C4-2B (cell line): Measurements from ENCODE around the gene COG8.

Source experiments
- ZFX ChIP-seq: fragments of 450-650 bp; IDR thresholded peaks from 2 replicates; pipeline ENCODE4 v1.6.1; 2017
- TF ChIP-seq, protein P1 (sequence below): fragments of 450-650 bp; conservative IDR thresholded peaks from 2 replicates; pipeline ENCODE4 v1.5.1; 2017; ENCODE audit warnings: mild to moderate bottlenecking

DNA sequence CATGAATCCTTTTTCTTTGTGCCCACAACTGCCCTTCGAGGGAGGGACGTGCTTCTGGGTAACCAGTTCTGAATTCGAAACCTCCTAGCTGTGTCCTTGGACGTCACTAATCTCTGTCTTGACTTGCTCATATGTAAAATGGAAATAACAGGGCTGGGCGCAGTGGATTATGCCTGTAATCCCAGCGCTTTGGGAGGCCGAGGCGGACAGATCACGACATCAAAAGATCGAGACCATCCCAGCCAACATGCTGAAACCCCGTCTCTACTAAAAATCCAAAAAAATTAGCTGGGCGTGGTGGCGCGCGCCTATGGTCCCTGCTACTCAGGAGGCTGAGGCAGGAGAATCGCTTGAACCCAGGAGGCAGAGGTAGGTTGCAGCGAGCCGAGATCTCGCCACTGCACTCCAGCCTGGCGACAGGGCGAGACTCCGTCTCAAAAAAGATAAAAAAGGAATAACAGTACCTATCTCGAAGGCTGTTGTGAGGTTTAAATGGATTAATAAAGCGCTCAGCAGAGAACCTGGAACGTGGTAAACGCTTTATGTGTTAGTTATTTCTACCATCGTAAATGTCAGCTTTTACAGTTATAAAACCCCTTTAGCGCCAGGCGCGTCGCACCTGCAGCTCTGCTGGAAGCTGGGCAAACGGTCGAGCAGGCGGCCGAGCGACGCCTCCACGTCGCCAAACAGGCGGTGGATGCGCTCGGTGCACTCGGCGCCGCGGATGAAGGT, 641 bp downstream of the COG8 start:
- TF ChIP-seq, protein P1, sequence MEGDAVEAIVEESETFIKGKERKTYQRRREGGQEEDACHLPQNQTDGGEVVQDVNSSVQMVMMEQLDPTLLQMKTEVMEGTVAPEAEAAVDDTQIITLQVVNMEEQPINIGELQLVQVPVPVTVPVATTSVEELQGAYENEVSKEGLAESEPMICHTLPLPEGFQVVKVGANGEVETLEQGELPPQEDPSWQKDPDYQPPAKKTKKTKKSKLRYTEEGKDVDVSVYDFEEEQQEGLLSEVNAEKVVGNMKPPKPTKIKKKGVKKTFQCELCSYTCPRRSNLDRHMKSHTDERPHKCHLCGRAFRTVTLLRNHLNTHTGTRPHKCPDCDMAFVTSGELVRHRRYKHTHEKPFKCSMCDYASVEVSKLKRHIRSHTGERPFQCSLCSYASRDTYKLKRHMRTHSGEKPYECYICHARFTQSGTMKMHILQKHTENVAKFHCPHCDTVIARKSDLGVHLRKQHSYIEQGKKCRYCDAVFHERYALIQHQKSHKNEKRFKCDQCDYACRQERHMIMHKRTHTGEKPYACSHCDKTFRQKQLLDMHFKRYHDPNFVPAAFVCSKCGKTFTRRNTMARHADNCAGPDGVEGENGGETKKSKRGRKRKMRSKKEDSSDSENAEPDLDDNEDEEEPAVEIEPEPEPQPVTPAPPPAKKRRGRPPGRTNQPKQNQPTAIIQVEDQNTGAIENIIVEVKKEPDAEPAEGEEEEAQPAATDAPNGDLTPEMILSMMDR: no peak
- TF ChIP-seq ZFX: no peak
